ENCODE data around the gene LDB2. TPM values are rescaled to one million over a fixed set of nuclear protein-coding genes. Genes with fewer than 3 reads are reported as not detected.

LDB2 gene
- total and polyA plus RNA-seq, 2 donors (not counting 1 experiment from before 2014, with no cell fraction given): 41.6 to 78.3 TPM

GRCh38 chr4:16893141-16893651 lies 5.2 kb downstream of the LDB2 start:
- Histone ChIP-seq H3K27ac (ENCODE audit: insufficient read depth, low read length) (peak overlapping the region; percentile 47), H2AFZ (ENCODE audit: low read length) (peak overlapping the region; percentile 21), H3K9ac (ENCODE audit: insufficient read depth, low read length) (no peak overlapping the region)

GRCh38 chr4:16890651-16891050 lies 7.8 kb downstream of the LDB2 start:
- Histone ChIP-seq H3K4me1 (ENCODE audit: control insufficient read depth, extremely low read depth, insufficient read depth, low read length) (peaks cover 5% of the 10 kb centered on the region), H2AFZ (ENCODE audit: low read length) (no peak overlapping the region), H3K4me2 (ENCODE audit: extremely low read depth, insufficient read depth, low read length) (no peak overlapping the region), H3K9me3 (ENCODE audit: control insufficient read depth, insufficient read depth, low read depth, low read length) (no peaks in the 10 kb centered on the region), H3K9ac (ENCODE audit: insufficient read depth, low read length) (no peak overlapping the region), H3K4me3 (replicated peaks in 1 of 4; ENCODE audit: control extremely low read depth in 1 of 4, insufficient read depth in 1 of 4, low read depth in 3 of 4, low read length in 4 of 4) (no peak overlapping the region), H4K20me1 (ENCODE audit: control insufficient read depth, extremely low read depth, insufficient read depth, low read length) (no peaks in the 10 kb centered on the region), H3K36me3 (ENCODE audit: control insufficient read depth, insufficient read depth, low read length) (no peaks in the 10 kb centered on the region), H3K79me2 (ENCODE audit: control insufficient read depth, insufficient read depth, low read length) (peaks cover 20% of the 10 kb centered on the region), H3K27me3 (ENCODE audit: control insufficient read depth, insufficient read depth, low read length) (no peaks in the 10 kb centered on the region), H3K27ac (ENCODE audit: insufficient read depth, low read length) (no peak overlapping the region)
- no peak for DNase-seq (ENCODE audit: low read depth in 2 of 2)
- TF ChIP-seq CTCF (conservative IDR thresholded peaks at IDR 0.05 in 1 of 2, IDR thresholded peaks at IDR 0.05 in 1 of 2; ENCODE audit: low read depth in 1 of 2, low read length in 2 of 2) (no peak), EZH2 (IDR thresholded peaks at IDR 0.05; ENCODE audit: low read length, missing control alignments) (no peak)

More at GRCh38 chr4:16893141-16893651, 5.2 kb downstream of the LDB2 start:
- Histone ChIP-seq H3K79me2 (ENCODE audit: control insufficient read depth, insufficient read depth, low read length) (peaks cover 38% of the 10 kb centered on the region), H3K4me2 (ENCODE audit: extremely low read depth, insufficient read depth, low read length) (peak overlapping the region; percentile 84), H3K9me3 (ENCODE audit: control insufficient read depth, insufficient read depth, low read depth, low read length) (no peaks in the 10 kb centered on the region), H3K36me3 (ENCODE audit: control insufficient read depth, insufficient read depth, low read length) (no peaks in the 10 kb centered on the region), H3K4me3 (replicated peaks in 1 of 4; ENCODE audit: control extremely low read depth in 1 of 4, insufficient read depth in 1 of 4, low read depth in 3 of 4, low read length in 4 of 4) (peak overlapping the region in 3 of 4 experiments; percentile 13 to 43 (median 15)), H3K4me1 (ENCODE audit: control insufficient read depth, extremely low read depth, insufficient read depth, low read length) (peaks cover 6% of the 10 kb centered on the region), H4K20me1 (ENCODE audit: control insufficient read depth, extremely low read depth, insufficient read depth, low read length) (no peaks in the 10 kb centered on the region), H3K27me3 (ENCODE audit: control insufficient read depth, insufficient read depth, low read length) (no peaks in the 10 kb centered on the region)
- peak; percentile 21 to 80 for DNase-seq (ENCODE audit: low read depth in 2 of 2)
- TF ChIP-seq CTCF (conservative IDR thresholded peaks at IDR 0.05 in 1 of 2, IDR thresholded peaks at IDR 0.05 in 1 of 2; ENCODE audit: low read depth in 1 of 2, low read length in 2 of 2): no peak
- TF ChIP-seq EZH2 (IDR thresholded peaks at IDR 0.05; ENCODE audit: low read length, missing control alignments): no peak

GRCh38 chr4:16889945-16890344 lies 8.5 kb downstream of the LDB2 start:
- H3K36me3 ChIP-seq (ENCODE audit: control insufficient read depth, insufficient read depth, low read length): no peaks in the 10 kb centered on the region
- DNase-seq (ENCODE audit: low read depth in 2 of 2): no peak
- H4K20me1 ChIP-seq (ENCODE audit: control insufficient read depth, extremely low read depth, insufficient read depth, low read length): no peaks in the 10 kb centered on the region
- no peak overlapping the region for H2AFZ ChIP-seq (ENCODE audit: low read length)
- no peak overlapping the region for H3K27ac ChIP-seq (ENCODE audit: insufficient read depth, low read length)
- H3K9me3 ChIP-seq (ENCODE audit: control insufficient read depth, insufficient read depth, low read depth, low read length): no peaks in the 10 kb centered on the region
- no peak overlapping the region for H3K4me3 ChIP-seq (replicated peaks in 1 of 4; ENCODE audit: control extremely low read depth in 1 of 4, insufficient read depth in 1 of 4, low read depth in 3 of 4, low read length in 4 of 4)
- H3K79me2 ChIP-seq (ENCODE audit: control insufficient read depth, insufficient read depth, low read length): peaks cover 13% of the 10 kb centered on the region
- TF ChIP-seq CTCF (conservative IDR thresholded peaks at IDR 0.05 in 1 of 2, IDR thresholded peaks at IDR 0.05 in 1 of 2; ENCODE audit: low read depth in 1 of 2, low read length in 2 of 2) (no peak), EZH2 (IDR thresholded peaks at IDR 0.05; ENCODE audit: low read length, missing control alignments) (no peak)
- no peaks in the 10 kb centered on the region for H3K4me1 ChIP-seq (ENCODE audit: control insufficient read depth, extremely low read depth, insufficient read depth, low read length)
- H3K4me2 ChIP-seq (ENCODE audit: extremely low read depth, insufficient read depth, low read length): no peak overlapping the region
- no peaks in the 10 kb centered on the region for H3K27me3 ChIP-seq (ENCODE audit: control insufficient read depth, insufficient read depth, low read length)
- H3K9ac ChIP-seq (ENCODE audit: insufficient read depth, low read length): no peak overlapping the region
